ENCODE results near the gene DCHS1. TPM values are rescaled to one million over a fixed set of nuclear protein-coding genes. Genes with fewer than 3 reads are reported as not detected.
A peak's percentile ranks its signal among the peaks of the same experiment; 100 is the strongest.

DCHS1 gene
- total and polyA plus RNA-seq, 4 donors = 0.68 to 8.9 (median 5.8) TPM

- Histone ChIP-seq H3K4me1 (ENCODE audit: control insufficient read depth in 4 of 4, insufficient read depth in 4 of 4, low read length in 3 of 4) (peaks cover 7 to 57% (median 41%) of the 10 kb centered on the region in 4 donors), H3K36me3 (ENCODE audit: control insufficient read depth in 4 of 4, insufficient read depth in 3 of 4, low read depth in 1 of 4, low read length in 3 of 4) (peaks cover 5 to 38% (median 24%) of the 10 kb centered on the region in 4 donors), H3K27me3 (ENCODE audit: control insufficient read depth in 4 of 4, insufficient read depth in 4 of 4, low read length in 3 of 4) (no peaks in the 10 kb centered on the region), H3K9me3 (ENCODE audit: control insufficient read depth in 4 of 4, low read length in 3 of 4) (no peaks in the 10 kb centered on the region), H3K4me3 (ENCODE audit: low read depth in 1 of 3, low read length in 3 of 3) (peak overlapping the region in 2 of 3 donors; percentile 59 to 98), H3K27ac (ENCODE audit: low read depth in 1 of 2, low read length in 2 of 2) (peak overlapping the region; percentile 66 to 94), H3K9ac (ENCODE audit: low read depth in 1 of 2, low read length in 2 of 2) (peak overlapping the region; percentile 41 to 95)
- WGBS = 58% methylated on average over 3 of the region's 3 CpGs
- TF ChIP-seq ATF3 (IDR thresholded peaks at IDR 0.05) (no peak), SP1 (IDR thresholded peaks at IDR 0.05) (no peak), RXRA (IDR thresholded peaks at IDR 0.05) (no peak), EGR1 (IDR thresholded peaks at IDR 0.05; ENCODE audit: low read depth in 2 of 2) (no peak), YY1 (IDR thresholded peaks at IDR 0.05) (no peak), JUND (IDR thresholded peaks at IDR 0.05) (no peak), HNF4G (IDR thresholded peaks at IDR 0.05) (no peak), NR2F2 (IDR thresholded peaks at IDR 0.05) (no peak), CTCF (IDR thresholded peaks at IDR 0.05; ENCODE audit: low read depth, low read length, missing input control) (no peak), HNF4A (conservative IDR thresholded peaks at IDR 0.05) (no peak), MAX (IDR thresholded peaks at IDR 0.05) (no peak), RAD21 (IDR thresholded peaks at IDR 0.05) (no peak), FOXA2 (IDR thresholded peaks at IDR 0.05) (no peak), TAF1 (conservative IDR thresholded peaks at IDR 0.05) (no peak), ZBTB33 (IDR thresholded peaks at IDR 0.05) (no peak), FOXA1 (IDR thresholded peaks at IDR 0.05) (no peak), GABPA (IDR thresholded peaks at IDR 0.05 in 1 of 2, conservative IDR thresholded peaks at IDR 0.05 in 1 of 2) (no peak), REST (IDR thresholded peaks at IDR 0.05) (no peak)
- DNase-seq (ENCODE audit: low spot score) = peak; percentile 9
These were observed 50.8 kb downstream of the DCHS1 start for GRCh38 chr11:6604790-6605189.
